Skeletal muscle tissue (tissue), 4 donors: Measurements from ENCODE around the gene PLBD2. TPM values are rescaled to one million over a fixed set of nuclear protein-coding genes. Genes with fewer than 3 reads are reported as not detected.

ENCODE experiments used
- H3K27ac ChIP-seq: one replicate; pipeline ENCODE4 v1.7.0; 2013; ENCODE audit warnings: mild to moderate bottlenecking, low read depth, low read length, inconsistent platforms
- H3K27me3 ChIP-seq, 3 donors: one replicate each; pipeline ENCODE4 v1.7.0; 2013; ENCODE audit warnings: low read length in 3 of 3; ENCODE audit not compliant: control insufficient read depth in 3 of 3, insufficient read depth in 3 of 3
- H3K36me3 ChIP-seq, 3 donors: one replicate each; pipeline ENCODE4 v1.7.0; 2013; ENCODE audit warnings: low read length in 3 of 3; ENCODE audit not compliant: control insufficient read depth in 3 of 3, insufficient read depth in 3 of 3
- H3K4me1 ChIP-seq, 3 donors: one replicate each; pipeline ENCODE4 v1.7.0; 2013; ENCODE audit warnings: low read length in 3 of 3, mild to moderate bottlenecking in 3 of 3; ENCODE audit not compliant: control insufficient read depth in 3 of 3, insufficient read depth in 3 of 3
- H3K4me3 ChIP-seq, 3 donors: one replicate each; pipeline ENCODE4 v1.7.0; 2013; ENCODE audit warnings: low read length in 3 of 3
- H3K9ac ChIP-seq, 3 donors: one replicate each; pipeline ENCODE4 v1.7.0; 2013; ENCODE audit warnings: low read length in 3 of 3, mild to moderate bottlenecking in 3 of 3, moderate library complexity in 2 of 3, low read depth in 1 of 3
- H3K9me3 ChIP-seq, 3 donors: one replicate each; pipeline ENCODE4 v1.7.0; 2013; ENCODE audit warnings: low read length in 3 of 3; ENCODE audit not compliant: control insufficient read depth in 3 of 3
- total RNA-seq: library from RNA; depleted of rRNA; stranded (reverse); fragments of >200 nt; gene quantifications from one replicate; pipeline ENCODE4 v1.2.3, GENCODE V29; 2014
- donor health status: Osteomylitis.

PLBD2 gene
- total RNA-seq, 1 donor from 2014 or later = 4.2 TPM

DNA sequence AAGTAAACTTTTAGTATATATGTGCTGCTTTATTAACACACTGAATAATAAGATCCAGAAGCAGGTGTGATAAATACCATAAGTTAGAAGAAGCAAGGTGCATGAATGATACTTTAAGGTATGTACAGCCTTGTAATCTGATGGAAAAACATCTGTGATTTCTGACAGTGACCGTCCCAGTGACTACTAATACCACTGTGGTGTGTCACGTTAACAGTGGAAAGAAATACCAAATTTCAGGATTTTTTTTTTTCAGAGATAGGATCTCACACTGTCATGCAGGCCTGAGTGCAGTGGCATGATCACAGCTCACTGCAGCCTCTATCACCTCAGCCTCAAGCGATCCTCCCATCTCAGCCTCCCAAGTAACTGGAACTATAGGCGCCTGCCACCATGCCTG lies 23.8 kb downstream of the PLBD2 start:
- Histone ChIP-seq H3K9me3 (no peaks in the 10 kb centered on the region), H3K36me3 (peaks cover 29 to 44% (median 41%) of the 10 kb centered on the region in 3 donors), H3K9ac (no peak overlapping the region)

DNA sequence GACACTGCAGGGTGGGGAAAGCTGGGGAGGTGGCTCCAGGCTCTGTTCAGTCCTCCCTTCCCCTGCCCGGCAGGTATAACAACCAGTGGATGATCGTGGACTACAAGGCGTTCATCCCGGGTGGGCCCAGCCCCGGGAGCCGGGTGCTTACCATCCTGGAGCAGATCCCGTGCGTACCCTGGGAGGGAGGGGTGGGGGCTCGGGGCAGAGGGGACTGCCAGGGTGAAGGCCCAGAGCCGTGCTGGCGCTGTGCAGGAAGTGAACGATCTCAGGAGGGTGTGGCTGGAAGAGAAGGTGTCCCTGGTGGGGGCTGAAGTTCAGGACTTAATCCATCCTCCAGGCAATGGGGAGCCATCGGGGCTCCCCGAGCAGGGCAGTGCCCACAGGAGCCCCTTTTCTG lies 26.4 kb downstream of the PLBD2 start:
- Histone ChIP-seq H3K27ac (no peak overlapping the region), H3K36me3 (peaks cover 44 to 49% (median 47%) of the 10 kb centered on the region in 3 donors), H3K9me3 (no peaks in the 10 kb centered on the region)

More for the DNA sequence above, 23.8 kb downstream of the PLBD2 start:
- no peaks in the 10 kb centered on the region for H3K4me1 ChIP-seq
- no peaks in the 10 kb centered on the region for H3K27me3 ChIP-seq
- H3K27ac ChIP-seq = no peak overlapping the region
- no peak overlapping the region for H3K4me3 ChIP-seq

DNA sequence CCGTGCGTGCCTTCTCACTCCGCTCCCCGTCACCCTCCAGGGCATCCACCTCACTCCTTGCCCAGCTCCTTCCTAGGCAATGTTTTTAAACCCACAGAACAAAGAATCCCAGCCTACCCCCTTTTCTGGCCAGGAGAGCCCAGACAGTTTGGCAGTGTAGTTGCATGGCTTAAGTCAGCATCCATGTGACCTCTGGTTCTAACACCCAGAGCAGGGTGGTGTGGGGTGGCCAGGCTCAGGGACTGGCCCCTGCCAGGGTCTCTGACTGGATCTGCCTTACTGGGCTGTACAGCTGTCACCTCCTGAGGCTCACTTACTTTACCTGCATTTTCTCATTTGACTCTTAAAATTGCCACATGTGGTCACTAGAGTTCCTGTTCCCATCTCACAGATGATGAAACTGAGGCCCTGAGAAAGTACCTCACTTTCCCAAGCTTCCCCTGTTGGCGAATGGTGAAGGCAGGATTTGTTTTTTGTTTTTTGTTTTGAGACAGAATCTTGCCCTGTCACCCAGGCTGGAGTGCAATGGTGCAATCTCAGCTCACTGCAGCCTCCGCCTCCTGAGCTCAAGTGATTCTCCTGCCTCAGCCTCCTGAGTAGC lies 27.0 kb downstream of the PLBD2 start:
- Histone ChIP-seq H3K4me1 (no peaks in the 10 kb centered on the region), H3K27ac (no peak overlapping the region), H3K4me3 (no peak overlapping the region), H3K9ac (no peak overlapping the region), H3K36me3 (peaks cover 47 to 52% (median 49%) of the 10 kb centered on the region in 3 donors), H3K9me3 (no peaks in the 10 kb centered on the region), H3K27me3 (no peaks in the 10 kb centered on the region)

More for the DNA sequence above, 26.4 kb downstream of the PLBD2 start:
- no peaks in the 10 kb centered on the region for H3K4me1 ChIP-seq
- no peaks in the 10 kb centered on the region for H3K27me3 ChIP-seq
- H3K9ac ChIP-seq = no peak overlapping the region
- no peak overlapping the region for H3K4me3 ChIP-seq

DNA sequence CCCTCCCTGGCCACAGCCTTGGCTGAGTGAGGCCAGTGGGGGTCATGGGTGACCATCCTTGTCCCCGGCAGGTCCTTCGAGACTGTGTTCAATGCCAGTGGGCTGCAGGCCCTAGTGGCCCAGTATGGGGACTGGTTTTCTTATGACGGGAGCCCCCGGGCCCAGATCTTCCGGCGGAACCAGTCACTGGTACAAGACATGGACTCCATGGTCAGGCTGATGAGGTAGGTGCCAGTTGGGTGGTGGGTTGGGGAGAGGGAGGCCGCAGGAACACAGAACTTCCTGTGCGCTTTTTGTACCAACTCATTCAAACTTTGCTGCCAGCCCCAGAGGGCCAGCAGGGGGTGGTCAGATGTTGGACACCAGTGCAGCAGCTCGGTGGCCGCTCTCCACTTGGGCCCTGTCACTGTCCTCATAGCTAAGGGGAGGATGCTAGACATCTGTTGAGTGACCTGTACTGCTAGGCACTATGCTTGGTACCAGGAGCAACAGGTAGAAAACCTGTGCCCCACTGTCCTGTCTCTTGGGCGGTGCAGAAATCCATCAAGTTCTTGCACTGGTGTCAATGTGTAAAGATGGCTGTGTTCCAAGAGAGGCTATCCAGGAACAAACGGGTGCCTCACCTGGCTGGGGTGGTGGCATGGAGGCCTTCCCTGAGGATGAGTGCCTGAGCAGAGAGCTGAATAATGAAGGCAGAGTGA lies 28.6 kb downstream of the PLBD2 start:
- Histone ChIP-seq H3K27ac (no peak overlapping the region), H3K9ac (no peak overlapping the region), H3K9me3 (no peaks in the 10 kb centered on the region), H3K4me3 (no peak overlapping the region), H3K4me1 (no peaks in the 10 kb centered on the region), H3K27me3 (no peaks in the 10 kb centered on the region), H3K36me3 (peaks cover 43 to 55% (median 49%) of the 10 kb centered on the region in 3 donors)

DNA sequence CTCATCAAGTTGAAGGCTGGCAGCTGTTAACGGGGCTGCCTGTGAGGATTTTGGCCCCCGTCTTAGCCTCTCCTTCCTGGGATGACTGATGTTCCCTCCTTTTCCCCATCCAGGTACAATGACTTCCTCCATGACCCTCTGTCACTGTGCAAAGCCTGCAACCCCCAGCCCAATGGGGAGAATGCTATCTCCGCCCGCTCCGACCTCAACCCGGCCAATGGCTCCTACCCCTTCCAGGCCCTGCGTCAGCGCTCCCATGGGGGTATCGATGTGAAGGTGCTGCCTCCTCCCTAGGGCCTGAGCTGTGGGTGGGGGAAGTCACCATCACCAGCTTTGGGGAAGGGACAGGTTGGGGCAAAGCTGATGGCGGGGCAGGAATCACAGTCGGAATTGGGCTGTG lies 29.2 kb downstream of the PLBD2 start:
- no peak overlapping the region for H3K27ac ChIP-seq
- no peak overlapping the region for H3K4me3 ChIP-seq
- no peaks in the 10 kb centered on the region for H3K27me3 ChIP-seq
- no peaks in the 10 kb centered on the region for H3K4me1 ChIP-seq
- H3K36me3 ChIP-seq = peaks cover 43 to 55% (median 46%) of the 10 kb centered on the region in 3 donors
- no peaks in the 10 kb centered on the region for H3K9me3 ChIP-seq
- H3K9ac ChIP-seq = no peak overlapping the region

DNA sequence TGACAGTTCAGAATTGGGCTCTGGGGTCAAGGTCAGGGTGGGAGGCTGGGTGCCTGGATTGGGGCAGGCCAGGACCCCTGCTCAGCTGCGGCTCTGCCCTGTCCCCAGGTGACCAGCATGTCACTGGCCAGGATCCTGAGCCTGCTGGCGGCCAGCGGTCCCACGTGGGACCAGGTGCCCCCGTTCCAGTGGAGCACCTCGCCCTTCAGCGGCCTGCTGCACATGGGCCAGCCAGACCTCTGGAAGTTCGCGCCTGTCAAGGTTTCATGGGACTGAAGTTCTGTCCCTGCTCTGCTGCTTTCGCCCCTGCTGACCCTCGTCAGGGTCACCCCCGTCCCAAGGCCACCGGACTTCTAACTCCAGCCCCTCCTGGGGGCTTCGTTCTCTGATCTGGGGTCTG lies 30.0 kb downstream of the PLBD2 start:
- Histone ChIP-seq H3K4me1 (no peaks in the 10 kb centered on the region), H3K9me3 (no peaks in the 10 kb centered on the region), H3K27ac (no peak overlapping the region), H3K27me3 (no peaks in the 10 kb centered on the region), H3K4me3 (no peak overlapping the region), H3K9ac (no peak overlapping the region), H3K36me3 (peaks cover 41 to 52% (median 43%) of the 10 kb centered on the region in 3 donors)

DNA sequence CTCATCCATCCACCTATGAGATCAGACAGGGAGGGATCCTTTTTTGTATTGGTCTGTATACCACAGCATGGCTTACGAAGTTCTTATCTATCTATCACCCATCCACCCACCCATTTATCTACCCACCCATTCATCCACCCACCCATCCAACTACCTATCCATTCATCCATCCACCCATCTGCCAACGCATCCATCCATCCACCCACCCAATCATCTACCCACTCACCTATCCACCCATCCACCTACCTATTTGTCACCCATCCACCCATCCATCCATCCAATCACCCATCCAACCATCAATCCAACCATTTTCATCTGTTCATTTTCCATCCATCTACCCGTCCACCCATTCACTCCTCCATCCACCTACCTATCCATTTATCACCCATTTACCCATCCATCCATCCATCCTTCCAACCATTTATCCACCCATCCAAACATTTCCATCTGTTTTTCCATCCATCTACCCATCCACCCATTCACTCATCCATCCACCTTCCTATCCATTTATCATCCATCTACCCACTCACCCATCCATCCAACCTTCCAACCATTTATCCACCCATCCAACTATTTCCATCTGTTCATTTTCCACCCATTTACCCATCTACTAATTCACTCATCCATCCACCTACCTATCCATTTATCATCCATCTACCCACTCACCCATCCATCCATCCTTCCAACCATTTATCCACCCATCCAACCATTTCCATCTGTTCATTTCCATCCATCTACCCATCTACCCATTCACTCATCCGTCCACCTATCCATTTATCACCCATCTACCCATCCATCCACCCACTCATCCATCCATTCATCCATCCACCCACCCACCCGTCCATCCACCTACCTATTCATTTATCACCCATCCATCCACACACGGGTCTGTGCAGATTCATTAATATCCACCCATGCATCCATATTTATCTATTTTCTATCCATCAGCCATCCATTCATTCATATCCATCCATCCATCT lies 32.0 kb downstream of the PLBD2 start:
- no peaks in the 10 kb centered on the region for H3K4me1 ChIP-seq
- no peak overlapping the region for H3K4me3 ChIP-seq
- H3K27ac ChIP-seq = no peak overlapping the region
- no peak overlapping the region for H3K9ac ChIP-seq
- no peaks in the 10 kb centered on the region for H3K27me3 ChIP-seq
- no peaks in the 10 kb centered on the region for H3K9me3 ChIP-seq
- H3K36me3 ChIP-seq = peaks cover 29 to 37% (median 30%) of the 10 kb centered on the region in 3 donors

DNA sequence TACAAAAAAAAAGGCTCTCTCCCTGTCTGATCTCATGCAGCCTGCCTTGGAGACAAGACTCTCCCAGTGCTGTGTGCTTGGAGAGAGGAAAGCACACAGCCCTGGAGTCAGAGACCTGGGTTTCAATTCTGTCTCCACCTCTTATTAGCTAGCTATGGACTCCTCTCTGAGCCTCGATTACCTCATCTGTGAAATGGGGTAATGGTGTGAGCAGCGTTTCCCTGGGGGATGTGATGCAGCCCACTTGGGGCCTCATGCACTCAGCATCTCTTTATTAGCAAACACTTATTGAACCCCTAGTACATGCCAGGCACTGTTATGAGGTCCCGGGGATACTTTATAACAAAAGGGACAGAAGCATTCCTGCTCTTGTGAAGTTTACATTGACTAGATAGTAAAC lies 32.8 kb downstream of the PLBD2 start:
- Histone ChIP-seq H3K9me3 (no peaks in the 10 kb centered on the region), H3K4me3 (no peak overlapping the region), H3K36me3 (peaks cover 27 to 36% (median 28%) of the 10 kb centered on the region in 3 donors), H3K27me3 (no peaks in the 10 kb centered on the region), H3K9ac (no peak overlapping the region), H3K4me1 (no peaks in the 10 kb centered on the region), H3K27ac (no peak overlapping the region)

DNA sequence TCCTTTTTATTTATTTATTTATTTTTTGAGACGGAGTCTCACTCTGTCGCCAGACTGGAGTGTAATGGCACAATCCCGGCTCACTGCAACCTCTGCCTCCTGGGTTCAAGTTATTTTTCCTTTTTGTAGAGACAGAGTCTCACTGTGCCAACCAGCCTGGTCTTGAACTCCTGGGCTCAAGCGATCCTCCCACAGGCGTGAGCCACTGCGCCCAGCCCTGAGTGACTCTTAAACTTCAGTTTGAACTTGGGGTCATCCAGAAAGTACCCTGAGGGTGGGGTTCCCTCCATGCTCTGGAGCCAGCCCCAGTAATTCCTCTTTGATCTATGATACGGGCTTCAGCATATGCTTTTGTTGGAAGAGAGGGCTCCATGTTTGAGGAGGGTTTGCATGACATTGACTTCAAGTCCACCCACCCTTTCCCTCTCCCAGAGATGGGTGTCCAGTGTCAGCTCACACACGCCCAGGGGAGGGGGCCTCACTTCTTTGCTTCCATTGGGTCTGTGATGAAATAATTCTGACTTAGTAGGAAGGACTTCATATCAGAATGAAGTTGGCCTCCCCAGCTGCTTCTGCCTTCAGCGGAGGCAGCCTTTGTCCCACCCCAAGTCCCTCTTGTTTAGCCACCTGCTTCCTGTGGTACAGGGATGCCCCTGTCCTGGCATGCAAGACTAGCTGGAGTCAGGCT lies 33.4 kb downstream of the PLBD2 start:
- Histone ChIP-seq H3K36me3 (peaks cover 27 to 33% (median 27%) of the 10 kb centered on the region in 3 donors), H3K27ac (no peak overlapping the region), H3K9me3 (no peaks in the 10 kb centered on the region), H3K27me3 (peaks cover under 1 to 1% (median under 1%) of the 10 kb centered on the region in 3 donors), H3K4me1 (no peaks in the 10 kb centered on the region), H3K9ac (no peak overlapping the region), H3K4me3 (no peak overlapping the region)
